ENCODE results near the gene CDY2A. TPM values are rescaled to one million over a fixed set of nuclear protein-coding genes. Genes with fewer than 3 reads are reported as not detected.

The CDY2A gene
- total RNA-seq, 1 experiment from 2014 or later = not detected

Other genes with a start within 250 kb of the CDY2A start
- gene CDY2B, start 145.6 kb upstream of the CDY2A start, total RNA-seq (2014; rRNA removed; shearing (Covaris generic)) = not detected in 2 replicates